Activated naive CD8-positive, alpha-beta T cell treated with anti-CD3 and anti-CD28 coated beads, Interleukin-2, amount 50 U/mL, for 24 hours (primary cell): Measurements from ENCODE around the gene CLDN7.

ENCODE experiments used
- ATAC-seq: fragments of 150-1000 bp; cut with Tn5 transposase; one replicate; pipeline ENCODE4 v1.10.0; 2021
- DNase-seq: peaks from one replicate; pipeline ENCODE4 v3.0.0; 2021
- H3K27ac Mint-ChIP-seq: one replicate; pipeline ENCODE4 v1.8.0; 2021; ENCODE audit warnings: mild to moderate bottlenecking, mixed read lengths
- H3K27me3 Mint-ChIP-seq: one replicate; pipeline ENCODE4 v1.8.0; 2021; ENCODE audit warnings: mixed read lengths
- H3K36me3 Mint-ChIP-seq: one replicate; pipeline ENCODE4 v1.8.0; 2021; ENCODE audit warnings: low read depth, mixed read lengths
- H3K4me1 Mint-ChIP-seq: one replicate; pipeline ENCODE4 v1.8.0; 2021; ENCODE audit warnings: mixed read lengths
- H3K4me3 Mint-ChIP-seq: one replicate; pipeline ENCODE4 v1.8.0; 2021; ENCODE audit warnings: mild to moderate bottlenecking, moderate library complexity, mixed read lengths
- H3K9me3 Mint-ChIP-seq: one replicate; pipeline ENCODE4 v1.8.0; 2021; ENCODE audit warnings: mixed read lengths

Gene CLDN7

DNA sequence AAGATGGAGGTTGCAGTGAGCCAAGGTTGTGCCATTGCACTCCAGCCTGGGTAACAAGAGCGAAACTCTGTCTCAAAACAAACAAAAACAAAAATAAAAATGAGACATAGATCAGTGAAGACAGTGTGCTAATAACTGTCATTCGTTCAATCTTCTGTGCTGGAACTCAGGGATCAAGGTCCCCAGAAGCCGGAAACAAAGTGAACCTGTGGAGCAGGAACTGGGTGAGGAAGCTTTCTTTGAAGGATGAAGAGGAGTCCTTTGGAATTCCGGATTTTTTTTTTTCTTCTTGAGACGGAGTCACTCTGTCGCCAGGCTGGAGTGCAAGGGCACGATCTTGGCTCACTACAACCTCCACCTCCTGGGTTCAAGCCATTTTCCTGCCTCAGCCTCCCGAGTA, 17.2 kb upstream of the CLDN7 start:
- Mint-ChIP-seq H3K27me3 (peaks cover 17% of the 10 kb centered on the region), H3K4me1 (peaks cover 18% of the 10 kb centered on the region)
- no peak for ATAC-seq

DNA sequence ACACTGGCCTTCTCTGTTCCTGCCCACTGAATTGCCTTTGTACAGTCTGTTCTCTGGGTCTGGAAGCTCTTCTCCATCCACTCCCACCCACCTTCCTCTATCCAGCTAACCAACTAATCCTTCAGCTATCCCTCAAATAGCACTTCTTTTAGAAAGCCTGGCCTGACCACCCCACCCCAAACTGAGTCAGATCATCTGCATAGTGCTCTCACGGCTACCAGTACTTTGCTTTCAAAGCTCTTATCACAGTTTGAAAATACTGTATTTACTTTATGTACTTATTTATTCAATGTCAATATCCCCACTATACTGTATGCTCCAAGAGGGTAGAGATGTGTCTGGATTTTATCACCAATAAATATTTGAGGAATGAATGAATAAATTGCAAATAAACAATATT, 4.5 kb upstream of the CLDN7 start:
- ATAC-seq (no peak), DNase-seq (no peak)
- H3K27me3 Mint-ChIP-seq: peaks cover 21% of the 10 kb centered on the region
- H3K9me3 Mint-ChIP-seq: no peaks in the 10 kb centered on the region
- peaks cover 25% of the 10 kb centered on the region for H3K4me1 Mint-ChIP-seq
- H3K36me3 Mint-ChIP-seq: no peaks in the 10 kb centered on the region
- H3K27ac Mint-ChIP-seq: no peak overlapping the region
- no peak overlapping the region for H3K4me3 Mint-ChIP-seq

More for the DNA sequence above, 17.2 kb upstream of the CLDN7 start:
- H3K9me3 Mint-ChIP-seq: no peaks in the 10 kb centered on the region
- DNase-seq: no peak
- no peak overlapping the region for H3K4me3 Mint-ChIP-seq
- H3K27ac Mint-ChIP-seq: no peak overlapping the region
- H3K36me3 Mint-ChIP-seq: no peaks in the 10 kb centered on the region

DNA sequence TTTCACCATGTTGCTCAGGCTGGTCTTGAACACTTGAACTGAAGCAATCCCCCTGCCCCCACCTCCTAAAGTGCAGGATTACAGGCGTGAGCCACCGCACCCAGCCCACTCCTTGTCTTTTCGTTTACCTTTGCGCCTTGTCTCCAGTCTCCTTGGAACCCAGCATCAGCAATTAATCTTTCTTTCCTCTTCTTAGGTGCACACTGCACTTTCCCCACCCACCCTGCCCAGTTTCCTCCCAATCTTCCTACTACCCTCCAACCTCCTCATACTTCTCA, 1.5 kb upstream of the CLDN7 start:
- peak overlapping the region; percentile 19 for H3K4me3 Mint-ChIP-seq
- ATAC-seq: no peak

DNA sequence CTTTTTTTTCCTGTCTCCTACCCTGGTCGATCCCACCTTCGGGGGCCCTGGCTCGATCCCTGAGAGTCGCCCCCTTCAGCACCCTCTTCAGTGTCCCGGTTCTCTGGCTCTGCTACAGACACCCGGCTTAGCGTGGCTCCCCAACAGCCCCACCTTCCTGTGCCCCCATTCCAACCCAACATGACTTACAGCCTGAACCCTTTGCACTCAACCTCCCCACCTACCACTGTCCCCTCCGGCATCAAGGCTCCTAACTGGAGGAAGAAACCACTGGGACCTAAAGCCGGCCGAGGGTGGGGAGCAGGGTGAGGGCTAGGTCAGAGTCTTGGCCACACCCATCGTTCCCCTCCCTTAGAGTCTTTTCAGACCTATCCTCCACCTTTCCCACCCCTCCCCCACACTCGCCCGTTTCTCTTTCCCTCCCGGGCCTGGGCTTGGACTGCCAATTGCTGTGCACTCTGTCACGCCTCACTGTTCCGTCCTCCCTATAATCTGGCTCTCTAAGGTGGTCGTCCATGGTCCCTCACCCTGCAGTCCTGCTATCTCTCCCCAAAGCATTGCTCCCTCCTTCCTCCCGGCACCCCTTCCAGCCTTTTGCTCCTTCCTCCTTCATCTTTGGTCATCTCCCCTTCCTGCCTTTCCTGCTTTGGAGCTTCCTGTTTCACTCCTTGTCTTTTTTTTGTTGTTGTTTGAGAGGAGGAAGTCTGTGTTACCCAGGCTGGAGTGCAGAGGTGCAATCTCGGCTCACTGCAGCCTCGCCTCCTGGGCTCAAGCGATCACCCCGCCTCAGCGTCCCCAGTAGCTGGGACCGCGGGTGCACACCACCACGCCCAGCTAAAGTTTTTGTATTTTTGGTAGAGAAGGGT, 890 bp upstream of the CLDN7 start:
- peak overlapping the region; percentile 52 for H3K27ac Mint-ChIP-seq
- H3K4me1 Mint-ChIP-seq: peaks cover 36% of the 10 kb centered on the region
- H3K36me3 Mint-ChIP-seq: peaks cover 8% of the 10 kb centered on the region
- H3K9me3 Mint-ChIP-seq: no peaks in the 10 kb centered on the region
- DNase-seq (no peak), ATAC-seq (peak; percentile 15)
- H3K27me3 Mint-ChIP-seq: peaks cover 21% of the 10 kb centered on the region
- H3K4me3 Mint-ChIP-seq: peak overlapping the region; percentile 57

More for the DNA sequence above, 1.5 kb upstream of the CLDN7 start:
- peaks cover 21% of the 10 kb centered on the region for H3K27me3 Mint-ChIP-seq
- no peak overlapping the region for H3K27ac Mint-ChIP-seq
- no peak for DNase-seq
- peaks cover 36% of the 10 kb centered on the region for H3K4me1 Mint-ChIP-seq
- no peaks in the 10 kb centered on the region for H3K9me3 Mint-ChIP-seq
- peaks cover 5% of the 10 kb centered on the region for H3K36me3 Mint-ChIP-seq

DNA sequence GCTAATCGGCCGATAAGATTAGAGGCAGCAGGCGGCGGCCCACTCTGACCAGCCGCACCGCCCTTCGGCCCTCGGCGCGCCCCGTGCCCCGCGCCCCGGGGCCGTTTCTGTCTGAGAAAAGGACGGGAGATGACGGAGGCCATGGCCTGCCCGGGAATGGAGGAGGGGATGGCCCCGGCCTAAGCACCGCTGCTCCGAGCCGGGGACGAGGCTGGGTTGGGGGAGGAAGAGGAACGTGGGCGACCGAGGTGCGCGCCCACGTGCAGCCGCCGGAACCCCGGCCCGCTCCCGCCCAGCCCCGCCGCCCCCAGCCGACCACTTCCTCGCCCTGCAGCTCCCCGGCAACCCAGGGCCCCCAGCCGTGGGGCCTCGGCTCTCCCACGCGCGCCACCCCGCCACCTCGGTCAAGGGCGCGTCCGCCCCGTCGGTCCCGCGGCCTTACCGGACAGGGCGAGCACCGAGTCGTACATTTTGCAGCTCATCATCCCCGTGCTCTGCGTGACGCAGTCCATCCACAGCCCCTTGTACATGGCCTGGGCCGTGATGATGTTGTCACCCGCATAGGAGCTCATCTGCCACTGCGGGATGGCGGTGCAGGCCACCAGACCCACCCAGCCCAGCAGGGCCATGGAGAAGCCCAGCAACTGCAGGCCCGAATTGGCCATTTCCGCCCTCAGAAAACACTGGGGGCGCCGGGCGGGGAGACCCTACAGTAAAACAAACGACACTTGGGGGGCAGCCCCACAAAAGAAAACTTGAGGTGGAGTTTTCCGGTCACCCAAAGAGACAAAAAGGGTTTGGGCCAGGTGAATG, 693 bp downstream of the CLDN7 start:
- Mint-ChIP-seq H3K9me3 (no peaks in the 10 kb centered on the region), H3K4me1 (peaks cover 34% of the 10 kb centered on the region), H3K27ac (peak overlapping the region; percentile 54), H3K27me3 (peaks cover 21% of the 10 kb centered on the region), H3K4me3 (peak overlapping the region; percentile 69), H3K36me3 (peaks cover 11% of the 10 kb centered on the region)
- ATAC-seq: peak; percentile 37
- DNase-seq: no peak

DNA sequence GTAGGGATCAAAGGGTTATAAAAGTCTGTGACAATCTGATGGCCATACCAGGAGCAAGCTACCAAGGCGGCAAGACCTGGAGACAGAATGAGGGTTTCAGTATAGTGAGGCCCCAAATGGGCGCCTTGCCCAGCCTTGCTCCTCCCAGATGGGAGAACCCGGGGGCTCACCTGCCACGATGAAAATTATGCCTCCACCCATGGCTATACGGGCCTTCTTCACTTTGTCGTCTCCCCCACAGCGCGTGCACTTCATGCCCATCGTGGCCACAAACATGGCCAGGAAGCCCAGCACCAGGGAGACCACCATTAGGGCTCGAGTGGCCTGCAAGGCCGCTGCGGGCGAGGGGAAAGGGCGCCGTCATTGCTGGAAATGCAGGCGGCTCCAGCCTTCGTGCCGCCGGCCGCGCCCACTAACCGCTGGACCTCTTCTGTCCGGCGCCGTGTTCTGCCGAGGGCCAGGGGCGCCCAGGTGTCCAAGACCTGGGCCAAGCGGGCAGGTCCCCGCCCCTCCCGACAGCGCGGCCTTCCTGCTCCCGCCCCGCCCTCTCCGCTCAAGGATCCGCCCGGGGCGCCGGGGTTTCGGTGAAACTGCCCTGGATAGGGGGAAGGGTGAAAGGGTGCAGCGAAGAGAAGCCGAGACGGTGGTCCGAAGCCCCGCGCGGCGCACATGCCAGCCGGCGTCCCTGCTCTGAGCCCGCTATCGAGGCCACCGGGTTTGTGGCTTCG, 1.5 kb downstream of the CLDN7 start:
- Mint-ChIP-seq H3K36me3 (peaks cover 13% of the 10 kb centered on the region), H3K27me3 (peaks cover 21% of the 10 kb centered on the region), H3K4me1 (peaks cover 34% of the 10 kb centered on the region), H3K9me3 (no peaks in the 10 kb centered on the region), H3K4me3 (peak overlapping the region; percentile 42), H3K27ac (no peak overlapping the region)
- peak; percentile 45 for DNase-seq
- peak; percentile 17 for ATAC-seq

DNA sequence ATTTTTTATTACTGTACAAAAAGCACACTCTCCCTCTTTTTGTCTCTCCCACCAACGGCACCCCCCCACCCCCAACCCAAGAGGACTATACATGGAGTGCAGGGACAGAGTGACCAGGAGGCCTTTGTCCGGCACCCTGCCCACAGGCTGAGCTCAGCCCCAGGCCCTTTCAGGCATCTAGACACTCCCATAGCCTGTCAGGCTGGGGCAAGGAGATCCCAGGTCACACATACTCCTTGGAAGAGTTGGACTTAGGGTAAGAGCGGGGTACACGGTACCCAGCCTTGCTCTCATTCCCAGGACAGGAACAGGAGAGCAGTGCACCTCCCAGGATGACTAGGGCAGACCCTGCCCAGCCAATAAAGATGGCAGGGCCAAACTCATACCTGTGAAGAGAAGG, 2.1 kb downstream of the CLDN7 start:
- Mint-ChIP-seq H3K36me3 (peaks cover 15% of the 10 kb centered on the region), H3K27ac (no peak overlapping the region), H3K4me1 (peaks cover 34% of the 10 kb centered on the region), H3K9me3 (no peaks in the 10 kb centered on the region), H3K4me3 (peak overlapping the region; percentile 36), H3K27me3 (peaks cover 21% of the 10 kb centered on the region)
- ATAC-seq (no peak), DNase-seq (no peak)

DNA sequence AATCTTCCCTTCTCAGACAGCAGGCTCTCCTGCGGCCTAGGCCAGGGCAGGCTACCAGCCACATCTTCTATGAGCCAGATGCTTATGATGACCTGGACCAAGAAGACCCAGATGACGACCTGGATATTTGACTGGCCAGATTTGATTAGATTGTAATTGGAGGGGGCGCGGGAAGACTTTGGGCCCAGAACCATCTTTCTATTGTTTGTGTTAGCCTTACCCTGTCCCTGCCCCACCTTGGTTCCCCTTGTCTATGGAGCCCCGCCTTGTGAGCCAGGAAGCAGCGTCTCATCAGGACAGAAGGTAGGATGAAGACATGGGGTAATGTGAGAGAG, 2.8 kb downstream of the CLDN7 start:
- H3K9me3 Mint-ChIP-seq: no peaks in the 10 kb centered on the region
- ATAC-seq: no peak
- H3K4me3 Mint-ChIP-seq: no peak overlapping the region
- no peak for DNase-seq
- H3K36me3 Mint-ChIP-seq: peaks cover 21% of the 10 kb centered on the region
- H3K4me1 Mint-ChIP-seq: peaks cover 38% of the 10 kb centered on the region
- H3K27me3 Mint-ChIP-seq: peaks cover 21% of the 10 kb centered on the region
- no peak overlapping the region for H3K27ac Mint-ChIP-seq

DNA sequence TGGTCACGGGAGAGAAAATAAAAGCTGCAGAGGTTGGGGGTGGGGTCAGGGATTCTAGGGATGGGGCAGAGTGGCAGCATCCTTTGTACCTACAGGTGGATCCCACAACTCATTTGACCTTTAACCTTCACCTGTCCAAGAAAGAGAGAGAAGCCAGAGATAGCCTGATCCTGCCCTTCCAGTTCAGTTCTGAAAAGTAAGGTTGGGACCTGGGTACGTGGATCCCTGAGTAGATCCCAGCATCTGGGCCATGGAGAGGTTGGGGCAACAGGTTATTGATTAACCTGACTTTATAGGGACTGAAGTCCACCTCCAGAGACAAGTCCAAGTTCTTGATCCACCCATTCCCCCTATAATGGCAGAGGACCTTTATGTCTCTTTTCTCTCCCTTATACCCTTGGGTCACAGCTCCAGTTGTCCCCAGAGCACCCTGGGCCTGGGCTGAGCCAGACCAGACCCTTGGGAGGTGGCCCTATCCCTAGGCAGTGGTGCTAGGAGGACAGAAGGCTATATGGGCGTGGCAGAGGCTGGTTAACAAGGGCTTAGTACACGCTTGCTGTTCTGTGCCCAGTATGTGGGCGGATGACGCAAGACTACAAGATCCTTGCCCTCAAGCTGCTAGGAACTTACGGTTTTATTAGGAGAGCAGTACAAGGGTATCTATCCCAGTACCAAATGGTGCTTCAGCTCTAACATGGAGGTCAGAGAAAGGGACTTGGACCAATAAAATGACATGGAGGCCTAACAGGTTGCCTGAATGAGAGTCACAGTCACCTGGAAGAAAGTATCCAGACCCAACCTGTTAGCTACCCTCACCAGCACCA, 3.3 kb downstream of the CLDN7 start:
- Mint-ChIP-seq H3K36me3 (peaks cover 26% of the 10 kb centered on the region), H3K27me3 (peaks cover 19% of the 10 kb centered on the region), H3K27ac (no peak overlapping the region), H3K9me3 (no peaks in the 10 kb centered on the region), H3K4me3 (no peak overlapping the region), H3K4me1 (peaks cover 39% of the 10 kb centered on the region)
- ATAC-seq (peak; percentile 21), DNase-seq (peak; percentile 14)

DNA sequence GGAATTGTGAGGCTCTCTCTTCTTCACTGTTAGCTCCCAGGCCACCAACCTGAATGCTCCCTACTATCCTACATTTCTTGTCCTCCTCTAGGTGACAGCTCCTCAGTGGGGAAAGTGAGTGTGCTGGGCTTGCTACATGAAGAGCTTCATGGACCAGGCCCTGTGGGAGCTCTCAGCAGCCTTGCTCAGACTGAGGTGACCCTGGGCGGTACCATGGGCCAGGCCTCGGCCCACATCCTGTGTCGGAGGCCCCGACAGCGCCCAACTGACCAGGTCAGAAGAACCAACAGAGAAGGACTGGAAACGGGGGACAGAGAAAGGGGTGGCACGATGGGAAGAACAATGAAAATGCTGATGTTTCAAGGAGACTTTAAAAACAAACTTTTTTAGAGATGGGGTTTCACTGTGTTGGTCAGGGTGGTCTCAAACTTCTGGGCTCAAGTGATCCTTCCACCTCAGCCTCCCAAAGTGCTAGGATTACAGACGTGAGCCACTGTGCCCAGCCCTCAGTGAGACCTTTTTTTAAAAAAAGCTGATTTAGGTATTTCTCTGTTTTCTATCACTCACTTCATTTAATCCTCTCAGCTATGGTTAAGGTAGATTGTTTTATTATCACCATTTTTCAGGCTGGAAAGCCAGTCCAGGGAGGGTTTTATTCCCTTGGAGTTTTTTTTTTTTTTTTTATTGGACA, 5.4 kb downstream of the CLDN7 start:
- ATAC-seq (no peak), DNase-seq (no peak)
- no peak overlapping the region for H3K27ac Mint-ChIP-seq
- peaks cover 41% of the 10 kb centered on the region for H3K4me1 Mint-ChIP-seq
- H3K27me3 Mint-ChIP-seq: peaks cover 3% of the 10 kb centered on the region
- H3K36me3 Mint-ChIP-seq: peaks cover 33% of the 10 kb centered on the region
- no peaks in the 10 kb centered on the region for H3K9me3 Mint-ChIP-seq
- no peak overlapping the region for H3K4me3 Mint-ChIP-seq

DNA sequence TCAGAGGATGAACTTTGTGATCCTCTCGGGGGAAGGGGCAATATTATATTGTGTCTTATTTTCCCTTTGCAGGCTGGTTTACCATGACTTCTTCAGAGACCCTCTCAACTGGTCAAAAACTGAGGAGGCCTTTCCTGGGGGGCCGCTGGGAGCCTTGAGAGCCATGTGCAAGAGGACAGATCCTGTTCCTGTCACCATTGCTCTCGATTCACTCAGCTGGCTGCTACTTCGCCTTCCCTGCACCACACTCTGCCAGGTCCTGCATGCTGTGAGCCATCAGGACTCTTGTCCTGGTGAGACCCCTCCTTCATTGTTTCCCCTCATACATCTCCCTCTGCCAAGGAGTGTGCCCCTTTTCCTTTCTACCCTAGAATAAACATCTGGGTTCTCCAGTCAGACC, 7.8 kb downstream of the CLDN7 start:
- DNase-seq (no peak), ATAC-seq (no peak)
- H3K36me3 Mint-ChIP-seq: peaks cover 36% of the 10 kb centered on the region
- no peak overlapping the region for H3K27ac Mint-ChIP-seq
- no peaks in the 10 kb centered on the region for H3K9me3 Mint-ChIP-seq
- H3K4me1 Mint-ChIP-seq: peaks cover 46% of the 10 kb centered on the region
- no peak overlapping the region for H3K4me3 Mint-ChIP-seq
- H3K27me3 Mint-ChIP-seq: peaks cover 2% of the 10 kb centered on the region

DNA sequence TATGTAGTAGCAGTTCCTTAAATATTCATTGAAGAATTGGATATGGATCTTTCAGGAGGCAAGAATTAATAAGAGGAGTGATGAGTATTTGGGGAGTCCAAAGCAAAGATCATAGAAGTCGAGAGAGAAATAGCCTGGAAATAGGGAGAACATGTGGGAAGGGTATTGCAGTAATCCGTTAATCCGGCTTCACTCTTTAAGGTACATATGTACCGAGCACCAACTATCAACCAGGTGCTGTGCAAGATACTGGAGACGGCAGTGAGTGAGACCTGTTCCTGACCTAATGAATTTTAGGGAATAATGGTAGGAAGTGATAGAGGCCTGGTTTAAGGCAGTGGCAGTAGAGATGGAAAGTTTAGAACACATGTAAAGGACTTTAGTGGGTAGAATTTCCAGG, 9.2 kb downstream of the CLDN7 start:
- H3K36me3 Mint-ChIP-seq: peaks cover 34% of the 10 kb centered on the region
- H3K27me3 Mint-ChIP-seq: peaks cover 2% of the 10 kb centered on the region
- H3K9me3 Mint-ChIP-seq: no peaks in the 10 kb centered on the region
- peak overlapping the region; percentile 99 for H3K4me3 Mint-ChIP-seq
- ATAC-seq: no peak
- no peak for DNase-seq
- H3K27ac Mint-ChIP-seq: peak overlapping the region; percentile 98
- peaks cover 51% of the 10 kb centered on the region for H3K4me1 Mint-ChIP-seq

DNA sequence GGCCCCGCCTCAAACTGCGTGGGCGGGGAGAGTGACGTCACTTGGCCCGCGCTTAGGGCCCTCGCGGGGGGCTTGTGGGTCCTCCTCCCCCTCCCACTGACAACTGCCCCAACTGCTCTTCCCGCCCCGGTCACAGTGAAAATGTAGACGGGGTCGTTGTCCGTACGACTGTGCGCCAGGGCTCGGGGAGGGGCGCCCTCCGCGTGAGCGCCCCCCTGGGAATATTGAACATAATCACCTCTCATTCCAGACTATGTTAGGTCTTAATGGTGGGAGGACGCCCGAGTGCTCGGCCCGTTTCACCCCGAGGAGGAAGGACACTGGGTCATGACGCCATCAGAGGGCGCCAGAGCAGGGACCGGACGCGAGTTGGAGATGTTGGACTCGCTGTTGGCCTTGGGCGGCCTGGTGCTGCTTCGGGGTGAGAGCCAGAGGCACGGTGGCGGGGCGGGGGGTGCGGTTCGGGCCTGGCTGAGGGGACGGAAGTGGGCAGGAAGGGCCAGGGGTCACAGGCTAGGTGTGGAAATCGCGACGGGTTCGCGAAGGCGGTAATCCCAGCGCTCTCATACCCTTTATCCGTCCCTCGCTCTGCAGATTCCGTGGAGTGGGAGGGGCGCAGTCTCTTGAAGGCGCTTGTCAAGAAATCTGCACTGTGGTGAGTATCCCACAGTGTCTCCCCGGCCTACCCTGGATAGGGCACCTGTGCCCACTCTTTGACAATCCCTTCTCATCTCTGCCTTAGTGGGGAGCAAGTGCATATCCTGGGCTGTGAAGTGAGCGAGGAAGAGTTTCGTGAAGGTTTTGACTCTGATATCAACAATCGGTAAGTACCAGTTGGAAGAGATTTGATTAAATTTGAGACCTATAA, 9.9 kb downstream of the CLDN7 start, which contains the start of gene ELP5:
ELP5 (plus strand) TSS at position 40 of the 868 bp plus-strand sequence; CDS start at position 376, 336 bp downstream.
- peak within 1 kb of the TSS; percentile 99 for H3K4me3 Mint-ChIP-seq
- ATAC-seq (peak; percentile 66), DNase-seq (peak; percentile 99)
- no peaks in the 10 kb centered on the region for H3K9me3 Mint-ChIP-seq
- H3K27ac Mint-ChIP-seq: peak within 1 kb of the TSS; percentile 98
- peaks cover 2% of the 10 kb centered on the region for H3K27me3 Mint-ChIP-seq
- peaks cover 35% of the 10 kb centered on the region for H3K36me3 Mint-ChIP-seq
- peaks cover 53% of the 10 kb centered on the region for H3K4me1 Mint-ChIP-seq
